Heart left ventricle (tissue), 13 donors: ENCODE data around the gene GTF2A1L.

ENCODE experiments used
- POLR2A ChIP-seq, 2 donors: fragments of 450-650 bp; IDR thresholded peaks; one replicate each; pipeline ENCODE4 v1.6.1; 2017; ENCODE audit warnings: antibody characterized with exemption in 2 of 2, mild to moderate bottlenecking in 2 of 2, moderate library complexity in 2 of 2
- TF ChIP-seq, protein P1 (sequence below), 12 donors: fragments of 200-600 bp; sonication (generic) in 4 of 12; IDR thresholded peaks; one replicate each; pipeline versions ENCODE4 v1.5.0 to v1.8.0; 2018 to 2022; ENCODE audit warnings: antibody characterized with exemption in 12 of 12, mild to moderate bottlenecking in 5 of 12
- donor health status: ischemic (EF 13 %, LVEDD 7.1; RV severe dilation, severe dysfunction).
- donor health status: DM: no; HTN: yes; CAD: no.
- donor health status: DM: no; HTN: no; CAD: no.
- donor health status: ischemic (EF 25% LVEDD 6.9; RV normal size, moderate dysfunction).
- donor health status: ischemic (EF 25% LVEDD 5.7; RV mildly dilated, moderate dysfunction).
- donor health status: ischemic (EF 35%, LVEDD 5.7; RV mildly dilated, moderate dysfunction).
- donor health status: nonischemic (EF 11% LVEDD 7.7; RV severe dilation, severe dysfunction).
- donor health status: DM: yes; HTN: yes; CAD: no.
- donor health status: PGD.
- donor health status: ischemic (EF 29% LVEDD 5.4; RV normal size, mild dysfunction).
- donor health status: nonischemic (EF 23%, LVEDD 6.1; RV moderate dilation, normal function).

DNA sequence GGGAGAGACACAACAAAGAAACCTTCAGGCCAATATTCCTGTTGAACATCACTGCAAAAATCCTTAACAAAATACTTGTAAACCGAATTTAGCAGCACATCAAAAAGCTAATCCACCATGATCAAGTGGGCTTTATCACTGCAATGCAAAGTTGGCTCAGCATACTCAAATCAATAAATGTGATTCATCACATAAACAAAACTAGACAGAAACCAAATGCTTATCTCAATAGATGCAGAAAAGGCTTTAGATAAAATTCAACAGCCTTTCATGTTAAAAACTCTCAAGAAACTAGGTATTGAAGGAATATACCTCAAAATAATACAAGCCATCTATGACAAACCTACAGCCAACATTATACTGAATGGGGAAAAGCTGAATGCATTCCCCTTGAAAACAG lies 20.6 kb downstream of the GTF2A1L start:
- TF ChIP-seq, protein P1, sequence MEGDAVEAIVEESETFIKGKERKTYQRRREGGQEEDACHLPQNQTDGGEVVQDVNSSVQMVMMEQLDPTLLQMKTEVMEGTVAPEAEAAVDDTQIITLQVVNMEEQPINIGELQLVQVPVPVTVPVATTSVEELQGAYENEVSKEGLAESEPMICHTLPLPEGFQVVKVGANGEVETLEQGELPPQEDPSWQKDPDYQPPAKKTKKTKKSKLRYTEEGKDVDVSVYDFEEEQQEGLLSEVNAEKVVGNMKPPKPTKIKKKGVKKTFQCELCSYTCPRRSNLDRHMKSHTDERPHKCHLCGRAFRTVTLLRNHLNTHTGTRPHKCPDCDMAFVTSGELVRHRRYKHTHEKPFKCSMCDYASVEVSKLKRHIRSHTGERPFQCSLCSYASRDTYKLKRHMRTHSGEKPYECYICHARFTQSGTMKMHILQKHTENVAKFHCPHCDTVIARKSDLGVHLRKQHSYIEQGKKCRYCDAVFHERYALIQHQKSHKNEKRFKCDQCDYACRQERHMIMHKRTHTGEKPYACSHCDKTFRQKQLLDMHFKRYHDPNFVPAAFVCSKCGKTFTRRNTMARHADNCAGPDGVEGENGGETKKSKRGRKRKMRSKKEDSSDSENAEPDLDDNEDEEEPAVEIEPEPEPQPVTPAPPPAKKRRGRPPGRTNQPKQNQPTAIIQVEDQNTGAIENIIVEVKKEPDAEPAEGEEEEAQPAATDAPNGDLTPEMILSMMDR (IDR thresholded peaks at IDR 0.05), result no peak
- TF ChIP-seq POLR2A (IDR thresholded peaks at IDR 0.05), result no peak
